ENCODE data around the gene SLCO2A1. TPM values are rescaled to one million over a fixed set of nuclear protein-coding genes. Genes with fewer than 3 reads are reported as not detected.

SLCO2A1 gene
- total and polyA plus RNA-seq, 2 experiments from 2014 or later = 0.31 to 1.0 TPM

DNA sequence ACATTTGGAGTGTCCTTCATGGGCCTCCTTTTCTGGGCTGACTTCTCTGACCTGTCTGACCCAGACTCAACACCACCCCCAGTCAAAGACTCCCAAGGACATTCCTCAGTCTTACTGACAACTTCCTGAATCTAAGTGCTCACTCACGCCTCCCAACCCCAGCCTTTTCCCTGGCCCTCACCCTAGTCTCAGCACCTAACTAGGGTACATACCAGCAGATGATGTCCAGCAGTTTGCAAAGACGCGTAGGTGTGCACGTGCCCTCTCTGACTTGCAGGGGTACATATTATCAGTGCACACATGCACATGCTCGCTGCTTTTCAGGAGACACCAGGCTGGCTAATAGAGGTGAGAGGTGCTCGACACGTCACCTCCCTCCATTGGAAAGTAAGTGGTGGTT lies 38.7 kb upstream of the SLCO2A1 start:
- Mint-ChIP-seq H3K27ac (no peak overlapping the region), H3K4me1 (no peaks in the 10 kb centered on the region), H3K9me3 (no peaks in the 10 kb centered on the region), H3K36me3 (ENCODE audit: low read depth) (no peaks in the 10 kb centered on the region; the same call in 2 of the 3 replicates), H3K4me3 (no peak overlapping the region; the same call in 2 of the 3 replicates), H3K27me3 (ENCODE audit: insufficient read depth, low read depth, poor library complexity) (peaks cover 13% of the 10 kb centered on the region)
- no peaks in the 10 kb centered on the region for H3K4me1 ChIP-seq (ENCODE audit: insufficient read depth)
- H3K4me2 ChIP-seq = no peak overlapping the region
- no peaks in the 10 kb centered on the region for H3K36me3 ChIP-seq (ENCODE audit: insufficient read depth)
- H3K27me3 ChIP-seq (ENCODE audit: insufficient read depth) = no peaks in the 10 kb centered on the region
- TF ChIP-seq ZNF114 (CRISPR knock-in tag; IDR thresholded peaks at IDR 0.05) = no peak
- no peak for TF ChIP-seq EZH2phosphoT487 (IDR thresholded peaks at IDR 0.05; ENCODE audit: unreplicated experiment)
- TF ChIP-seq, protein P1, sequence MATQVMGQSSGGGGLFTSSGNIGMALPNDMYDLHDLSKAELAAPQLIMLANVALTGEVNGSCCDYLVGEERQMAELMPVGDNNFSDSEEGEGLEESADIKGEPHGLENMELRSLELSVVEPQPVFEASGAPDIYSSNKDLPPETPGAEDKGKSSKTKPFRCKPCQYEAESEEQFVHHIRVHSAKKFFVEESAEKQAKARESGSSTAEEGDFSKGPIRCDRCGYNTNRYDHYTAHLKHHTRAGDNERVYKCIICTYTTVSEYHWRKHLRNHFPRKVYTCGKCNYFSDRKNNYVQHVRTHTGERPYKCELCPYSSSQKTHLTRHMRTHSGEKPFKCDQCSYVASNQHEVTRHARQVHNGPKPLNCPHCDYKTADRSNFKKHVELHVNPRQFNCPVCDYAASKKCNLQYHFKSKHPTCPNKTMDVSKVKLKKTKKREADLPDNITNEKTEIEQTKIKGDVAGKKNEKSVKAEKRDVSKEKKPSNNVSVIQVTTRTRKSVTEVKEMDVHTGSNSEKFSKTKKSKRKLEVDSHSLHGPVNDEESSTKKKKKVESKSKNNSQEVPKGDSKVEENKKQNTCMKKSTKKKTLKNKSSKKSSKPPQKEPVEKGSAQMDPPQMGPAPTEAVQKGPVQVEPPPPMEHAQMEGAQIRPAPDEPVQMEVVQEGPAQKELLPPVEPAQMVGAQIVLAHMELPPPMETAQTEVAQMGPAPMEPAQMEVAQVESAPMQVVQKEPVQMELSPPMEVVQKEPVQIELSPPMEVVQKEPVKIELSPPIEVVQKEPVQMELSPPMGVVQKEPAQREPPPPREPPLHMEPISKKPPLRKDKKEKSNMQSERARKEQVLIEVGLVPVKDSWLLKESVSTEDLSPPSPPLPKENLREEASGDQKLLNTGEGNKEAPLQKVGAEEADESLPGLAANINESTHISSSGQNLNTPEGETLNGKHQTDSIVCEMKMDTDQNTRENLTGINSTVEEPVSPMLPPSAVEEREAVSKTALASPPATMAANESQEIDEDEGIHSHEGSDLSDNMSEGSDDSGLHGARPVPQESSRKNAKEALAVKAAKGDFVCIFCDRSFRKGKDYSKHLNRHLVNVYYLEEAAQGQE (IDR thresholded peaks at IDR 0.05; ENCODE audit: unreplicated experiment) = no peak
- TF ChIP-seq ZNF331 (CRISPR knock-in tag; IDR thresholded peaks at IDR 0.05; ENCODE audit: low read depth) = no peak
- TF ChIP-seq EZH2 (IDR thresholded peaks at IDR 0.05; ENCODE audit: low read depth, unreplicated experiment) = no peak
- TF ChIP-seq NANOG (IDR thresholded peaks at IDR 0.05; ENCODE audit: borderline replicate concordance) = no peak
- no peak for TF ChIP-seq STAT1 (IDR thresholded peaks at IDR 0.05; ENCODE audit: unreplicated experiment)
- no peak for TF ChIP-seq POLR2AphosphoS5 (IDR thresholded peaks at IDR 0.05; ENCODE audit: low read depth)
- TF ChIP-seq JUNB (IDR thresholded peaks at IDR 0.05; ENCODE audit: unreplicated experiment) = no peak
- no peaks in the 10 kb centered on the region for H3K9me2 ChIP-seq (ENCODE audit: insufficient read depth)
- H3K27ac ChIP-seq (ENCODE audit: low read depth) = no peak overlapping the region
- no peak overlapping the region for H2AFZ ChIP-seq
- no peaks in the 10 kb centered on the region for H3F3A ChIP-seq (replicated peaks; ENCODE audit: low read depth)
- no peaks in the 10 kb centered on the region for H4K20me1 ChIP-seq (replicated peaks; ENCODE audit: insufficient read depth)
- H3K4me3 ChIP-seq = no peak overlapping the region
- no peaks in the 10 kb centered on the region for H3K79me2 ChIP-seq (replicated peaks; ENCODE audit: insufficient read depth)
- ATAC-seq (no peak), DNase-seq (ENCODE audit: low spot score) (no peak)

GRCh38 chr3:134067531-134068161 lies 37.9 kb upstream of the SLCO2A1 start:
- Mint-ChIP-seq H3K4me3 (no peak overlapping the region), H3K27ac (no peak overlapping the region), H3K9me3 (no peaks in the 10 kb centered on the region), H3K36me3 (ENCODE audit: low read depth) (no peaks in the 10 kb centered on the region; the same call in 2 of the 3 replicates), H3K27me3 (ENCODE audit: insufficient read depth, low read depth, poor library complexity) (peaks cover 13% of the 10 kb centered on the region), H3K4me1 (no peaks in the 10 kb centered on the region)
- Histone ChIP-seq H3K4me2 (no peak overlapping the region), H3K9me2 (ENCODE audit: insufficient read depth) (no peaks in the 10 kb centered on the region), H3K27ac (ENCODE audit: low read depth) (no peak overlapping the region), H3K4me1 (ENCODE audit: insufficient read depth) (no peaks in the 10 kb centered on the region), H3K27me3 (ENCODE audit: insufficient read depth) (no peaks in the 10 kb centered on the region), H2AFZ (no peak overlapping the region), H3F3A (replicated peaks; ENCODE audit: low read depth) (no peaks in the 10 kb centered on the region), H3K36me3 (ENCODE audit: insufficient read depth) (no peaks in the 10 kb centered on the region), H3K4me3 (no peak overlapping the region), H4K20me1 (replicated peaks; ENCODE audit: insufficient read depth) (no peaks in the 10 kb centered on the region), H3K79me2 (replicated peaks; ENCODE audit: insufficient read depth) (no peaks in the 10 kb centered on the region)
- no peak for DNase-seq (ENCODE audit: low spot score)
- ATAC-seq = peak; percentile 42; the same call in 2 of the 3 replicates
- TF ChIP-seq POLR2AphosphoS5 (IDR thresholded peaks at IDR 0.05; ENCODE audit: low read depth) (no peak), EZH2 (IDR thresholded peaks at IDR 0.05; ENCODE audit: low read depth, unreplicated experiment) (no peak), NANOG (IDR thresholded peaks at IDR 0.05; ENCODE audit: borderline replicate concordance) (no peak), EZH2phosphoT487 (IDR thresholded peaks at IDR 0.05; ENCODE audit: unreplicated experiment) (no peak), ZNF331 (CRISPR knock-in tag; IDR thresholded peaks at IDR 0.05; ENCODE audit: low read depth) (no peak), STAT1 (IDR thresholded peaks at IDR 0.05; ENCODE audit: unreplicated experiment) (no peak), ZNF114 (CRISPR knock-in tag; IDR thresholded peaks at IDR 0.05) (no peak)
- TF ChIP-seq, protein P2, sequence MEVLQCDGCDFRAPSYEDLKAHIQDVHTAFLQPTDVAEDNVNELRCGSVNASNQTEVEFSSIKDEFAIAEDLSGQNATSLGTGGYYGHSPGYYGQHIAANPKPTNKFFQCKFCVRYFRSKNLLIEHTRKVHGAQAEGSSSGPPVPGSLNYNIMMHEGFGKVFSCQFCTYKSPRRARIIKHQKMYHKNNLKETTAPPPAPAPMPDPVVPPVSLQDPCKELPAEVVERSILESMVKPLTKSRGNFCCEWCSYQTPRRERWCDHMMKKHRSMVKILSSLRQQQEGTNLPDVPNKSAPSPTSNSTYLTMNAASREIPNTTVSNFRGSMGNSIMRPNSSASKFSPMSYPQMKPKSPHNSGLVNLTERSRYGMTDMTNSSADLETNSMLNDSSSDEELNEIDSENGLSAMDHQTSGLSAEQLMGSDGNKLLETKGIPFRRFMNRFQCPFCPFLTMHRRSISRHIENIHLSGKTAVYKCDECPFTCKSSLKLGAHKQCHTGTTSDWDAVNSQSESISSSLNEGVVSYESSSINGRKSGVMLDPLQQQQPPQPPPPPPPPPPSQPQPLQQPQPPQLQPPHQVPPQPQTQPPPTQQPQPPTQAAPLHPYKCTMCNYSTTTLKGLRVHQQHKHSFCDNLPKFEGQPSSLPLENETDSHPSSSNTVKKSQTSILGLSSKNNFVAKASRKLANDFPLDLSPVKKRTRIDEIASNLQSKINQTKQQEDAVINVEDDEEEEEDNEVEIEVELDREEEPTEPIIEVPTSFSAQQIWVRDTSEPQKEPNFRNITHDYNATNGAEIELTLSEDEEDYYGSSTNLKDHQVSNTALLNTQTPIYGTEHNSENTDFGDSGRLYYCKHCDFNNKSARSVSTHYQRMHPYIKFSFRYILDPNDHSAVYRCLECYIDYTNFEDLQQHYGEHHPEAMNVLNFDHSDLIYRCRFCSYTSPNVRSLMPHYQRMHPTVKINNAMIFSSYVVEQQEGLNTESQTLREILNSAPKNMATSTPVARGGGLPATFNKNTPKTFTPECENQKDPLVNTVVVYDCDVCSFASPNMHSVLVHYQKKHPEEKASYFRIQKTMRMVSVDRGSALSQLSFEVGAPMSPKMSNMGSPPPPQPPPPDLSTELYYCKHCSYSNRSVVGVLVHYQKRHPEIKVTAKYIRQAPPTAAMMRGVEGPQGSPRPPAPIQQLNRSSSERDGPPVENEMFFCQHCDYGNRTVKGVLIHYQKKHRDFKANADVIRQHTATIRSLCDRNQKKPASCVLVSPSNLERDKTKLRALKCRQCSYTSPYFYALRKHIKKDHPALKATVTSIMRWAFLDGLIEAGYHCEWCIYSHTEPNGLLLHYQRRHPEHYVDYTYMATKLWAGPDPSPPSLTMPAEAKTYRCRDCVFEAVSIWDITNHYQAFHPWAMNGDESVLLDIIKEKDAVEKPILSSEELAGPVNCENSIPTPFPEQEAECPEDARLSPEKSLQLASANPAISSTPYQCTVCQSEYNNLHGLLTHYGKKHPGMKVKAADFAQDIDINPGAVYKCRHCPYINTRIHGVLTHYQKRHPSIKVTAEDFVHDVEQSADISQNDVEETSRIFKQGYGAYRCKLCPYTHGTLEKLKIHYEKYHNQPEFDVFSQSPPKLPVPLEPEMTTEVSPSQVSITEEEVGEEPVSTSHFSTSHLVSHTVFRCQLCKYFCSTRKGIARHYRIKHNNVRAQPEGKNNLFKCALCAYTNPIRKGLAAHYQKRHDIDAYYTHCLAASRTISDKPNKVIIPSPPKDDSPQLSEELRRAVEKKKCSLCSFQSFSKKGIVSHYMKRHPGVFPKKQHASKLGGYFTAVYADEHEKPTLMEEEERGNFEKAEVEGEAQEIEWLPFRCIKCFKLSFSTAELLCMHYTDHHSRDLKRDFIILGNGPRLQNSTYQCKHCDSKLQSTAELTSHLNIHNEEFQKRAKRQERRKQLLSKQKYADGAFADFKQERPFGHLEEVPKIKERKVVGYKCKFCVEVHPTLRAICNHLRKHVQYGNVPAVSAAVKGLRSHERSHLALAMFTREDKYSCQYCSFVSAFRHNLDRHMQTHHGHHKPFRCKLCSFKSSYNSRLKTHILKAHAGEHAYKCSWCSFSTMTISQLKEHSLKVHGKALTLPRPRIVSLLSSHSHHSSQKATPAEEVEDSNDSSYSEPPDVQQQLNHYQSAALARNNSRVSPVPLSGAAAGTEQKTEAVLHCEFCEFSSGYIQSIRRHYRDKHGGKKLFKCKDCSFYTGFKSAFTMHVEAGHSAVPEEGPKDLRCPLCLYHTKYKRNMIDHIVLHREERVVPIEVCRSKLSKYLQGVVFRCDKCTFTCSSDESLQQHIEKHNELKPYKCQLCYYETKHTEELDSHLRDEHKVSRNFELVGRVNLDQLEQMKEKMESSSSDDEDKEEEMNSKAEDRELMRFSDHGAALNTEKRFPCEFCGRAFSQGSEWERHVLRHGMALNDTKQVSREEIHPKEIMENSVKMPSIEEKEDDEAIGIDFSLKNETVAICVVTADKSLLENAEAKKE (CRISPR knock-in tag; IDR thresholded peaks at IDR 0.05) = no peak

Data from GM23338 (cell line).